Glomerular visceral epithelial cell (primary cell): ENCODE measurements around the gene TPK1.
"Not testable (repeated sequence)": the region's sequence is repeated elsewhere in the genome, so short reads cannot be mapped to it uniquely, and the experiment has no call there.

Source experiments
- DNase-seq: peaks from one replicate; pipeline ENCODE4 v3.0.0-alpha.2; 2016; ENCODE audit errors: extremely low spot score

The TPK1 gene

GRCh38 chr7:144822223-144822622, 13.6 kb downstream of the TPK1 start:
- DNase-seq, result no peak

- DNase-seq, result no peak
Measured at GRCh38 chr7:144821067-144821466, 14.8 kb downstream of the TPK1 start.

DNA sequence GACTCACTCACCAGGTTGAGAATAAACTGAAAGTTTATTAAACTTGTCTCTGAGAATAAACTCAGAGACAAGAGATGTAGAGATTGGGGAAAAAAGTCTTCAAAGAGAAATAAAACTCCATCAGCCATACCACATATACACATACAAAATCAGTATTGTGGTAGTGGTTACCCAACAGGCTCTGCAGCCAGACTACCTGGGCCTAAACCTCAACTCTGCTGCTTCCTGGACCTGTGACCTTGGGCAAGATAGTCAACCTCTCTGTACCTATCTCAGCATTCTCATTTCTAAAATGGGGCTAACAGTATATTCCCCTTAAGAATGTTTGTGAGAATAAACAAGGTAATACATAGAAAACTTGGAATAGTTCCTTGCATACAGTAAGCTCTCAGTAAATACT, 15.3 kb downstream of the TPK1 start:
- DNase-seq, result no peak

GRCh38 chr7:144819566-144819965, 16.3 kb downstream of the TPK1 start:
- DNase-seq, result no peak

DNA sequence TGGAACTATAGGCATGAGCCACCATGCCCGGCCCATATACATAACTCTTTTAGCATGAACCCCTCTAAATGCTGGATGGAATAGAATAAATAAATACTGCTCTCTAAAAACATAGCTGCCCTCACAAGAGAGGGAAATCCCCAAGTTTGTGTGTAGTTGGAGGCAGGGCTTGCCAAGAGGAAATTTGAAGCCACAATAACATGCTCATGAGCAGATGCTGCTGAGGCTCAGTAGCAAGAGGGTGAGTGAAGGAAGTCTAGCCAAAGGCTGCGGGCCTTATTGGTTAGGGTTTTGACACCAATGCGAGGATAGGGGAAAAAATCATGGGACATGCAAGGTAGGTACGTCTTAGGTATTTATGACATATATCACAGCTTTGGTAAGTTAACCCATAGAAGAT, 17.3 kb downstream of the TPK1 start:
- no peak for DNase-seq

DNA sequence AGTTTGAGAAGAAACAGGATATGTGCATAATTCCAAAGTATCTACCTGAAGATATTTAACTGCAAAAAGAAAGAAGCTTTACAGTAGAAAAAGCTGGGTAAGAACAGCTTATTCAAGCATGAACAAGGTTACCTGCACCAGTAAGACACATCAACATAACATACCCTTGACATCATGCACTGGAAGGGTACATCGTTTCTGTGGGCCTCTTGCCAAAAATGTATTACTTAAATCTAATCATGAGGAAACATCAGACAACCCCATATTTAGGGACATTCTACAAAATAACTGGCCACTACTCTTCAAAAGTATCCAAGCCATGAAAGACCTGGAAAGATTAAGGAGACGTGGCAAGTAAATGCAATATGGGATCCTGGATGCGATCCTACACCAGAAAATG, 18.9 kb downstream of the TPK1 start:
- peak; percentile 17 for DNase-seq

DNA sequence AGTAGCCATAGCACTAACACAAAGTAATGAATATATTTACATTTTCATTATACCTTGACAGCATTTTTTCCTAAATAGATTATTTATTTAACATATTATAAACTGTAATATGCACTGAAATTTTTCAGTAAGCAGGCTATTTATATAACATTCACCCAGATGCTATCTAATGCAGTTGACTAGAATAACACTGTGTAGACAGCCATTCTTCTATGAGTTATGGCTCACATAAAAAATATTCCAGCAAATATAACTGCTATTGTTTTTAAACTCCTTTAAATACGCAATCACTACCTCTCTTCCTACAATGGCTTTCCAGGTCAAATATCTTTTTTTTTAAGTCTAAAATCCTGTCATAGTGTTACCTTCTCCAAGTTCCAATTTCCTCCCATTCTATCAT, 21.6 kb downstream of the TPK1 start:
- DNase-seq, result no peak

DNA sequence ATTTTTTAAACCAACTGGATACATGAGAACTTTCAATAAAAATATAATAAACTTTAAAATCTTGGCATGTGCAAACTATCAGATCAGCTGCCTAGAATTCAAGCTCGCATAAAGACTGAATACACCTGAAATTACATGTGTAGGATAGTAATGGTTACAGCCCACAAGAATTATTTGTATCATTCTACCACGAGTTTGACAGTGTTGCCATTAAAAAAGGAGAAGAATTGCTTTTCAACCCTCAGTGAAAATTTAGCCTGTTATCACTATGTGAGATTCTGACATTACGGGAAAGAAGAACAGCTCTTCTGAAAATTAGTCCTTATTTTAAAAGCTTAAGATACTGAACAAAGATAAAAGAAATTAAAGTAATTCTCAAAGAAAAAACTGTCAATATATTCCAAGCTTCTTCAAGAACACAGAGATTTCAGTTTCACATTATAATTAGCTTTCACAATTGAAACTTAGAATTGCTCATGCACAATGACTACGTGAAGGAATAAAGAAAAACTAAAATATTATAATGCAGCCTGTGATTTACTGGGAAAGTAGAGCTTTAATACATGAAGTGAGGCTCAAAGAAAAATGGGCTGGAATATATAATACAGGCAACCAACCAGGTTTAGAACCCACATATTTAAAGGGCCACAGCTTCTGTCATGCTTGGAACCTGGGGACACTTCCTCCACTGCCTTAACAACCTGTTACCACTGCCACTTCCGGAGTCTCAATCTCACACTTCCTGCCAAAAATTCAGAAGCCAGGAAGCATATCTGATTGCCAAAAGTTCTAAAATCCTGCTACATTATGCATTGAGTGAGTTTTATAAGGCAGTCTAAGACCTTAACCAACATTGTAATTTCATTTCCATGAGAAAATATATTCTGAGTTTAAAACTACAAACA, 23.2 kb downstream of the TPK1 start:
- DNase-seq, result no peak

DNA sequence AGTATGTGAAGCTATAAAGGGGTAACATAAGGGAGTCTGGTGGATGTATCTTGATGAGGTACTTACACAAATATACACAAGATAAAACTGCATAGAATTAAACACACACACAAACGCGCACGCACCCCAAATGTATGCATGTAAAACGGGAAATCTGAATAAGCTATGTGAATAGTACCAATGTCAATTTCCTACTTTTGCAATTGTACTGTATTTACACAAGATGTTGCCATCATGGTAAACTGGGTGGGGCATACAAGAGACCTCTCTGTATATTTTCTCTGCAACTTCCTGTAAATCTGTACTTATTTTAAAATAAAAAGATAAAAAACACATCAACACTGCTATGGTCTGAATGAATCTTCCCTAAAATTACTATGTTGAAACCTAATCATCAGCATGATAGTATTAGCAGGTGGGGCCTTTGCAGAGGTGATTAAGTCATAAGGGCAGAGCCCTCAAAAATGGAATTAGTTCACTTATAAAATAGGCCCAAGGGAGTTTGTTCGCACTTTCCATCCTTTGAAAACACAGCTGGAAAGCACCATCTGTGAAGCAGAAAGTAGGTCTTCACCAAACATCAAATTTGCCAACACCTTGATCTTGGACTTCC, 30.1 kb downstream of the TPK1 start:
- DNase-seq, result no peak

GRCh38 chr7:144800678-144801436, 35.0 kb downstream of the TPK1 start:
- DNase-seq, result not testable (repeated sequence)

- DNase-seq, result no peak
Measured at GRCh38 chr7:144796919-144797318, 38.9 kb downstream of the TPK1 start.

DNA sequence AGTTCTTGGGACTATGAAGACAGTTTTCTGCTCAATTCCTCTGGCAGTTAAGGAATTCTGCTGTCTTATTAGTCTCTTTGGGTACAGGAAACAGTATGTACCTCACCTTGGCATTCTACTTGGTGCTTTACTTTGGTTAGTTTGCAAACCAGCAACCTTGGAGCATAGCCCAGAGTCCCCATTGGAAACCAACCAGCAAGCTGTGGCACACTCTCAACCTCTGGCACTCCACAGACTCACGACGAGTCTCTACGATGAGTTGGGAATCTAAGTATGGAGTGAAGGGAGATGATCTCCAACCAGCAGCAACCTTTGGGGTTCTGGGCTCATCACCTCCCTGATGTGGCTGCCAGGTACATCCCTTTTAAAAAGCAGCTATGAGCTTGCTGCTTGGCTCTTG, 43.8 kb downstream of the TPK1 start:
- DNase-seq, result no peak

DNA sequence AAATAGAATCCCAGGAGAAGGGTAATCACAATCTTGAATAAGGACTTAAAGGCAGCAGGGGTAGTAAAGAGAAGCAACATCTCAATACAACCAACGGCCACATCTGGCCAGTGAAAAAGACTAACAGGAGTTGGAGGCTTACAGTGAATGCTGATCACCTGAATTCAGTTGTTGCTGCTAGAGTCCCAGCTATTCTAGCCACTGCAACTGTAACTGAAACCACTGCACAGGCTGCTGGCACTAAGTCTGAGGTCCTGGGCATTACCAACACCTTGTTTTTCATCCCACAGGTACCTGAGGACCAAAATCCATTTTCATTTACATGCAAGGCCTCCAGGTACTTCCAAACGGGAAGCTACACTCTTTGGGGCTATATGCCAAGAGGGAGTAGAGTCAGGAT, 44.4 kb downstream of the TPK1 start:
- DNase-seq, result no peak

GRCh38 chr7:144787127-144787526, 48.7 kb downstream of the TPK1 start:
- no peak for DNase-seq

GRCh38 chr7:144786522-144786921, 49.3 kb downstream of the TPK1 start:
- no peak for DNase-seq

DNA sequence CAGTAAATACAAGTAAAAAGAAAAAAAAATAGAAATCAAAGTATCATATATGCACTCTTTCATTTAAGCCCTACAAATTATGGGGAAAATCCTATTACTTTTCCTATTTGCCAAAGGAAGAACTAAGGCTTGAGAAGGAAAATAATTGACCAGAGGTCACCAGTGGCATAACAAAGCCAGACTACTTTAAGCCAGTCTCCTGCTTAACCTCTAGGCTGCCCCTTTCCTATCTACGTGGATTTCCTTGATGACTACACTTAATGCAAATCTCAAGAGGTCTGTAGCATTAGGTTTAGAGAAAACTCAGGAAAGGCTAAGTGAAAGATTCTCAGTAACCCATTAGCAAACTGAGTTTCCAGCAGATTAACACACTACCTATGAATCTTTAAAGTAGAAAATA, 49.8 kb downstream of the TPK1 start:
- DNase-seq, result no peak

- DNase-seq, result no peak
Measured at GRCh38 chr7:144785521-144785920, 50.3 kb downstream of the TPK1 start.

DNA sequence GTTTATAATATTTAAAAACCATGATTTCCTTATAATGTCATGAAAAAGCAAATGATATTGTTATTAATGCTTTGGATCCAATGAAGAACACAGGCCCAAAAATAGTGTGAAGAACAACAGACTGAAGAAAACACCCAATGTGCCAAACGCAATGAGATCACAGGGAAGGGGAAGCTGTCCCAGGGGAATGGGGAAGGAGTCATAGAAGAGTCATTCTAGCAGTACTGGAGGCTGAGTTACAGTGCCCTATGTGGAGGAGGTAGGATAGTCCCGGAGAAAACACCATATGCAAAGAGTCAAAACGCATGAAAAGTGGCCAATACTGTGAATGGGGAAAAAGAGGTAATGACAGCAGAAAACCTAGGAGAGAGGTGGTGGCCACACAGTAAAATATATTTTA, 50.9 kb downstream of the TPK1 start:
- DNase-seq, result no peak

DNA sequence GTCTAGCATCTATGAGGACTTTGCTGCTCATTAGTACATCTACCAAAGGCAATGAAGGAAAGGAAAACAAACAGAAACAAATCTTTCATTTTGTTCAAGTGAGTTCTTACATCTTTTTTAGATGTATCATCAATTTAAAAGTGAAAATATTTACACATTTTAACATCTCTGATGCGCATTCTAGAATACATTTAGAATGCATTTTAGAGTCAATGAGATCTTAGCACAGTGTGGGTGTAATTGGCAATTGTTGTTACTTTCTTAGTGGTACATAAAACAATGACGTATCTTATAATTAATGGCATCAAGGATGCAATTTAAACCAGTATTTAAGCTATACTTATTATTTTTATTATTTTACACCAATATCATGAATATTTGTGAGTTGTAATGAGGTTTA, 51.4 kb downstream of the TPK1 start:
- no peak for DNase-seq

- no peak for DNase-seq
Measured at GRCh38 chr7:144782883-144783282, 53.0 kb downstream of the TPK1 start.

DNA sequence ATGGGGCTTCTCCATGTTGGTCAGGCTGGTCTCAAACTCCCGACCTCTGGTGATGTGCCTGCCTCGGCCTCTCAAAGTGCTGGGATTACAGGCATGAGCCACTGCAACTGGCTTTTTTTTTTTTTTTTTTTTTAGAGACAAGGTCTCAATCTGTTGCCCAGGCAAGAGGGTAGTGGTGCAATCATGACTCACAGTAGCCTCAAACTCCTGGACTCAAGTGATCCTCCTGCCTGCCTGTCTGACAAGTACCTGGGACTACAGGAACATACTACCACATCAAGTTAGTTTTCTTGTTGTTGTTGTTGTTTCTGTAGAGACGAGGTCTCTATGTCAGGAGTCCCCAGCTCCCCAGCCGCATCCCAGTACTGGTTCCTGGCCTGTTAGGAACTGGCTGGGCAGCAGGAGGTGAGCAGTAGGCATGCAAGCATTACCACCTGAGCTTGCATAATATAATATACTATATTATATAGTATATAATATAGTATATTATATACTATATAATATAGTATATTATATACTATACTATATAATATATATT, 55.7 kb downstream of the TPK1 start:
- DNase-seq, result peak; percentile 5

DNA sequence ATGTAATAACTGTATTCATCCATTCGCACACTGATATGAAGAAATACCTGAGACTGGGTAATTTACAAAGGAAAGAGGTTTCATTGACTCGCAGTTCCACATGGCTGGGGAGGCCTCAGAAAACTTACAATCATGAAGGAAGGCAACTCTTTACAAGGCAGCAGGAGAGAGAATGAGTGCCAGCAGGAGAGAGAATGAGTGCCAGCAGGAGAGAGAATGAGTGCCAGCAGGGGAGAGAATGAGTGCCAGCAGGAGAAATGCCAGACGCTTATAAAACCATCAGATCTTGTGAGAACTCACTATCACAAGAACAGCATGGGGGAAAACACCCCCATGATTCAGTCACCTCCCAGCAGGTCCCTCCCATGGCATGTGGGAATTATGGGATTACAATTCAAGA, 58.0 kb downstream of the TPK1 start:
- DNase-seq, result not testable (repeated sequence)
